Measurements from ENCODE around the gene SLF2. TPM values are rescaled to one million over a fixed set of nuclear protein-coding genes. Genes with fewer than 3 reads are reported as not detected.

SLF2 gene
- polyA plus RNA-seq, 6 donors from 2014 or later: 5.8 to 17.0 (median 10.7) TPM

- Mint-ChIP-seq H3K36me3 (no peaks in the 10 kb centered on the region), H3K4me3 (no peak overlapping the region), H3K27me3 (peaks cover 25 to 59% (median 42%) of the 10 kb centered on the region in 3 donors), H3K9me3 (peaks cover 0 to 2% (median 0%) of the 10 kb centered on the region in 7 donors), H3K27ac (no peak overlapping the region), H3K4me1 (no peaks in the 10 kb centered on the region)
- DNase-seq (no peak), ATAC-seq (ENCODE audit: low read depth in 2 of 2) (no peak)
These were observed 38.9 kb upstream of the SLF2 start for GRCh38 chr10:100873827-100874326.

- Mint-ChIP-seq H3K27me3 (peaks cover 22 to 56% (median 42%) of the 10 kb centered on the region in 3 donors), H3K36me3 (no peaks in the 10 kb centered on the region), H3K9me3 (peaks cover 0 to 2% (median 0%) of the 10 kb centered on the region in 7 donors), H3K4me3 (no peak overlapping the region), H3K27ac (no peak overlapping the region), H3K4me1 (no peaks in the 10 kb centered on the region)
- DNase-seq (no peak), ATAC-seq (ENCODE audit: low read depth in 2 of 2) (no peak)
These were observed 37.9 kb upstream of the SLF2 start for GRCh38 chr10:100874702-100875483.

DNA sequence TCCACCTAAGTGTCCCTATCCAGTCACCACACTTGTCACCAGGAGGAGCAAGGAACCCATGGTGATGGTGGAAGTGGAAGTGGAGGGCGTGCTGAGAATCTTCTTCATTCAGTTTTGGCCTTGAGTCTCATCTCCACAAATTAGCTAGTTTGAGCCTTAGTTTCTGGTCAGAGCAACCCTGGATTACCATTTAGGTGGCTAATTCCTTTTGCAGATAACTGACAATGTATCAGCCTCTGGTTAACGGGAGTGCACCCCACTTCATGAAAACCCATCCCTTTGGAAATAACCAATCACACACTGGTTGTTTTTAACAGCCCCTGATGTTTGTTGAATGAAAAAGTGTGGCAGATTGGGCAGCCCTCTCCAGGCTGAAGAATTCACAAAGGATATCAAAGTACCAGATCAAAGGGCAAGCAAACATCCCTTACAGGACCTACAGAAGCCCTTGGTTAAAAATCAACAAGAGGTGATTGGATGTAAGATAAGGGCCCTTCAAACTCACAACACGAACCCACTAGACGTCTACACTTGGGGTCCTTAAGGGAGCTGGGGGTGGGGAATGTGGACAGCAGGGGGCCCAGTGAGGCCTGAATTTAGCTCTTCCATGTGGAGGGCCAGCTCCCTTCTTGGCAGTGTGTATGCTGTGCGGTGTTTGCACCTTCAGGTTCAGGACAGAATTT lies 37.1 kb upstream of the SLF2 start:
- Mint-ChIP-seq H3K36me3 (no peaks in the 10 kb centered on the region), H3K4me3 (no peak overlapping the region), H3K4me1 (no peaks in the 10 kb centered on the region), H3K27me3 (peaks cover 22 to 59% (median 42%) of the 10 kb centered on the region in 3 donors), H3K27ac (no peak overlapping the region), H3K9me3 (peaks cover 0 to 2% (median 0%) of the 10 kb centered on the region in 7 donors)
- no peak for DNase-seq
- ATAC-seq (ENCODE audit: low read depth in 2 of 2): no peak

DNA sequence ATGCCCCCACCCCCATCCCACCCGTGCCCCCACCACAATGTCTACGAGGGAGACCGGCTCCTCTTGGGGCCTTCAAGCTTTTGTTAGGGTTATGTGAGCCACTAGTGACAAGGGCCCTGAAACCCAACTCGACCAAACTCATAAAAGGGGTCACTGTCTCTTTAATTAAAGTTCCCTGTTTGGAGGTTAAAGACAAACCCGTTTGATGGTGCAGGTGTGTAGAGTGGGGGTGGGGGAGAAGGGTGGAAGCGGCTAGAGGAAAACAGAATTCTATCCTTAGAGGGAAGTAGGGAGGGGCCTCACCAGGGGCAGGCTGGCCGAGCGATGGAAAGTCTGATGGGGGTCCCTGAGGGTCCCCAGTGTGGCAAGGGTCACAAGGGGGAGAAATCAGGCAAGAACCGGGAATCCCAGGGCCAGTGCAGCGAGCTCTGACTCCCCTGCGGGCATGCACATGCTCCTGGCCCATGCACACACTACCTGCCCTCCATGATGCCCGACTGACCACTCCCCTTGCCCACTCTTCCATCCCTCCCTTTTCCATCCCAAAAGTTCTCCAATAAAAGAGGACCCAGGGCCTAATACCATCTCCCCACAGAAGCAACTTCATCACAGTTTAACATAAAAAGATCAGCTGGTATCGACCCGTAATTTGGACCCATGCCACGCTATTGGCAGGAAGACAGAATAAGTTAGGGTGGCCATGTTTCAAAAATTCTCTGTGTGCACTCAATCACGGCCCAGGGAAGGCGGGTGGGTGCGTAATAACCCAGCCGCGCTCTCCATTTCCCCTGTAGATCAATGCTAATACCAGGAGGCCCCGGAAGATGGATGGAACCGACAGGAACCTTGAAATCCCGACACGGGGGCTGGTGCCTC lies 35.9 kb upstream of the SLF2 start:
- Mint-ChIP-seq H3K27ac (no peak overlapping the region), H3K9me3 (peaks cover 0 to 2% (median 0%) of the 10 kb centered on the region in 7 donors), H3K4me1 (no peaks in the 10 kb centered on the region), H3K27me3 (peaks cover 21 to 66% (median 51%) of the 10 kb centered on the region in 3 donors), H3K36me3 (no peaks in the 10 kb centered on the region), H3K4me3 (no peak overlapping the region)
- DNase-seq: no peak
- ATAC-seq (ENCODE audit: low read depth in 2 of 2): no peak

DNA sequence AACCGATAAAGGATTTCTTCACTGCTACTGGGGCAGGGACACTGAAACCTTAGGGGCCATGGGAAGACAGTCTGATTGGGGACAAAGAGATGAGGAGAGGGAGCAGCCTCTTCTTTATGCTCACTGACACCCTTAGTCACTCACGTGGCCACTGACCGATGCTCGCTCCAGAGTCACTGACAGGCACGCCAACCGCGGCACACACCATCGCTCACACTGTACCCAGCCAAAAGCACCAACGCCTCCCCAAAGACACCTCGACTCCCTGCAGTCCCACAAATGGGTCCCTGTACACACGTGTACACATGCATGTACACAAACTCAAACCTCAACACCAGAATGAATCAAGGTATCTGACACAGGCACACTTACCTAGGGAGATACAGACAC lies 35.3 kb upstream of the SLF2 start:
- ATAC-seq (ENCODE audit: low read depth in 2 of 2) (no peak), DNase-seq (no peak)
- Mint-ChIP-seq H3K9me3 (peaks cover 0 to 2% (median 0%) of the 10 kb centered on the region in 7 donors), H3K4me1 (no peaks in the 10 kb centered on the region), H3K27me3 (peaks cover 15 to 69% (median 57%) of the 10 kb centered on the region in 3 donors), H3K36me3 (no peaks in the 10 kb centered on the region), H3K27ac (no peak overlapping the region), H3K4me3 (no peak overlapping the region)

GRCh38 chr10:100878291-100878910 lies 34.4 kb upstream of the SLF2 start:
- ATAC-seq (ENCODE audit: low read depth in 2 of 2): peak; percentile 48 to 64

GRCh38 chr10:100879741-100880360 lies 32.9 kb upstream of the SLF2 start:
- no peaks in the 10 kb centered on the region for H3K36me3 Mint-ChIP-seq
- H3K27ac Mint-ChIP-seq: no peak overlapping the region
- no peak for ATAC-seq (ENCODE audit: low read depth in 2 of 2)
- no peak for DNase-seq
- no peaks in the 10 kb centered on the region for H3K9me3 Mint-ChIP-seq
- no peaks in the 10 kb centered on the region for H3K4me1 Mint-ChIP-seq
- peaks cover 9 to 58% (median 43%) of the 10 kb centered on the region in 3 donors for H3K27me3 Mint-ChIP-seq
- H3K4me3 Mint-ChIP-seq: no peak overlapping the region

More at GRCh38 chr10:100878291-100878910, 34.4 kb upstream of the SLF2 start:
- no peaks in the 10 kb centered on the region for H3K4me1 Mint-ChIP-seq
- peak; percentile 26 for DNase-seq
- H3K4me3 Mint-ChIP-seq: no peak overlapping the region
- H3K27me3 Mint-ChIP-seq: peaks cover 15 to 66% (median 53%) of the 10 kb centered on the region in 3 donors
- H3K27ac Mint-ChIP-seq: no peak overlapping the region
- H3K36me3 Mint-ChIP-seq: no peaks in the 10 kb centered on the region
- peaks cover 0 to 2% (median 0%) of the 10 kb centered on the region in 7 donors for H3K9me3 Mint-ChIP-seq

- Mint-ChIP-seq H3K27ac (no peak overlapping the region), H3K36me3 (no peaks in the 10 kb centered on the region), H3K9me3 (no peaks in the 10 kb centered on the region), H3K4me3 (peak overlapping the region in 1 of 8 donors; percentile 60), H3K4me1 (no peaks in the 10 kb centered on the region), H3K27me3 (peaks cover 9 to 49% (median 41%) of the 10 kb centered on the region in 3 donors)
- no peak for ATAC-seq (ENCODE audit: low read depth in 2 of 2)
- DNase-seq: no peak
These were observed 31.1 kb upstream of the SLF2 start for GRCh38 chr10:100881556-100882213.

DNA sequence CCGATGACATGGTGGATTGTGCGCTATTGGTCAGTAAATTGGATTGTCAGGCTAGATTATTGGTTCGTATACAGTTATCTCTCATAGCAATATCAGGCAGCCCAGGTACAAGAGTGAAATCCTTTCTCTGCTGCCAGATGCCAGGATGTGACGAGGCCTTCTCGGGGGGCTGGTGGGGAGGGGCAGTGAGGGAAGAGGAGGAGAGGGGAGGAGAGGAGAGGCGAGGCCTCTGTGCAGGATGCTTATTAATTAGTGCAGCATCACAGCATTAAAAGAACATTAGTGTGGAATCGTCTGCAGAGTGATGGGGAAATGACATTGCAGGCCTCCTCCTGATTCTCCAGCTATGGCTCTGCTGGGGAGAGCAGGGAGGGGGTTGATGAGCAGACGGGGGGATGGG lies 30.5 kb upstream of the SLF2 start:
- no peaks in the 10 kb centered on the region for H3K9me3 Mint-ChIP-seq
- H3K36me3 Mint-ChIP-seq: no peaks in the 10 kb centered on the region
- peaks cover 5 to 49% (median 41%) of the 10 kb centered on the region in 3 donors for H3K27me3 Mint-ChIP-seq
- no peak for DNase-seq
- ATAC-seq (ENCODE audit: low read depth in 2 of 2): no peak
- no peaks in the 10 kb centered on the region for H3K4me1 Mint-ChIP-seq
- H3K4me3 Mint-ChIP-seq: no peak overlapping the region
- H3K27ac Mint-ChIP-seq: no peak overlapping the region

DNA sequence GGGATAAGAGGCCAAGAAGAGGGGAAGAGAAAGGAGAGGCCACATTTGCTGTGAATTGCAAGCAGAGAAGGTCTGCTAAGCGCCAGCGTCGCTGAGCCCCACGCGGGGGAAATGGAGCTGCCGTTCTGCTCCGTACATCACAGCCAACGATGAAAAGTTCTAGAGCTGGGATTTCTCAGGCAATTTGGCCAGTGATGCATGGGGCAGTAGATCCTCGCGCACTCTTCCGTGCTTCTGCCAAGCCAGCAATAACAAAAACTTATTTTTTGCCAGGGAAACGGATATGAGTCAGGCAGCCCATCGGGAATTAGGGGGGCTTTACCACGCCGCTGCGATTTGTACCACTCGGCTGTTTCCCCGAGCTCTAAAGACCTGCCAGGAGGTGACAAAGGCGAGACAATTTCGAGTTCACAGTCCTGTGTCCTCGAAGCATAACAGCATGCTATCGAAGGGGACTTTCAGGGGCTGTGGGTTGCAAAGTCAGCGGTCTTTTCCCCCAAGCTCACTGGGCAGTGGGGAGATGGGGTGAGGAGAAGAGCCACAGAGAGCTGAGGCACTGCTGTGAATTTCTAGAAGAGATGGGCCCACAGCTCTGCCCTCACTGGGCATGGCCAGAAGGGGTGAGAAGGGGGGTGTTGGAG lies 30.0 kb upstream of the SLF2 start:
- H3K27ac Mint-ChIP-seq: peak overlapping the region in 1 of 6 donors; percentile 58

GRCh38 chr10:100883312-100883821 lies 29.4 kb upstream of the SLF2 start:
- H3K36me3 Mint-ChIP-seq: no peaks in the 10 kb centered on the region
- DNase-seq (no peak), ATAC-seq (ENCODE audit: low read depth in 2 of 2) (no peak)
- H3K9me3 Mint-ChIP-seq: no peaks in the 10 kb centered on the region
- H3K4me1 Mint-ChIP-seq: no peaks in the 10 kb centered on the region
- peaks cover under 1 to 49% (median 40%) of the 10 kb centered on the region in 3 donors for H3K27me3 Mint-ChIP-seq
- H3K27ac Mint-ChIP-seq: peak overlapping the region in 1 of 6 donors; percentile 43
- H3K4me3 Mint-ChIP-seq: no peak overlapping the region

More for the DNA sequence above, 30.0 kb upstream of the SLF2 start:
- no peak overlapping the region for H3K4me3 Mint-ChIP-seq
- H3K36me3 Mint-ChIP-seq: no peaks in the 10 kb centered on the region
- no peaks in the 10 kb centered on the region for H3K4me1 Mint-ChIP-seq
- H3K9me3 Mint-ChIP-seq: no peaks in the 10 kb centered on the region
- no peak for DNase-seq
- no peak for ATAC-seq (ENCODE audit: low read depth in 2 of 2)
- H3K27me3 Mint-ChIP-seq: peaks cover 1 to 49% (median 41%) of the 10 kb centered on the region in 3 donors
